Lower lobe of right lung (tissue), 2 donors: Measurements from ENCODE around the gene ZYG11B. TPM values are rescaled to one million over a fixed set of nuclear protein-coding genes. Genes with fewer than 3 reads are reported as not detected.
"Not testable (repeated sequence)": the region's sequence is repeated elsewhere in the genome, so short reads cannot be mapped to it uniquely, and the experiment has no call there.

Experiments
- ATAC-seq, 2 donors: fragments of 200-7000 bp; cut with Tn5 transposase; one replicate each; pipeline ENCODE4 v1.9.1; 2020 to 2022; ENCODE audit warnings: mild to moderate bottlenecking in 2 of 2, moderate library complexity in 2 of 2
- DNase-seq: peaks from one replicate; pipeline ENCODE4 v3.0.0-alpha.2; 2020
- H3K27ac ChIP-seq: fragments of 200-600 bp; one replicate; pipeline ENCODE4 v1.8.0; 2022
- H3K27me3 ChIP-seq: fragments of 200-600 bp; one replicate; pipeline ENCODE4 v1.8.0; 2022; ENCODE audit warnings: low read depth
- H3K36me3 ChIP-seq: fragments of 200-600 bp; one replicate; pipeline ENCODE4 v1.8.0; 2022; ENCODE audit warnings: mild to moderate bottlenecking
- H3K4me1 ChIP-seq: fragments of 200-600 bp; one replicate; pipeline ENCODE4 v1.8.0; 2022
- H3K4me3 ChIP-seq: fragments of 200-600 bp; one replicate; pipeline ENCODE4 v1.8.0; 2022; ENCODE audit warnings: mild to moderate bottlenecking
- H3K9me3 ChIP-seq: fragments of 200-600 bp; one replicate; pipeline ENCODE4 v1.8.0; 2022
- intact Hi-C: fragments of 100-400 bp; cut with DNase I; formaldehyde crosslinking; loops from one replicate; pipeline ENCODE4 v1.11.0; 2022
- total RNA-seq: library from RNA; stranded (reverse); fragmentation: NEBNext Ultra II Directional; extraction: Animal tissue kit (Norgen Biotek cat#: 25700); gene quantifications from one replicate; pipeline ENCODE4 v1.2.1, GENCODE V29; 2021
- TF ChIP-seq, protein P1 (sequence below): fragments of 200-600 bp; IDR thresholded peaks from one replicate; pipeline ENCODE4 v1.8.0; 2022; ENCODE audit warnings: antibody characterized with exemption, mild to moderate bottlenecking
- donor health status: DM: no; HTN: yes; CAD: no; lungs with severe emphysema.

The ZYG11B gene
- total RNA-seq, 1 donor from 2014 or later = 30.6 TPM

GRCh38 chr1:52769346-52770033 is 43.2 kb downstream of the ZYG11B start:
- no peak overlapping the region for H3K4me3 ChIP-seq
- H3K36me3 ChIP-seq = peaks cover 22% of the 10 kb centered on the region
- no peak overlapping the region for H3K27ac ChIP-seq
- no peaks in the 10 kb centered on the region for H3K27me3 ChIP-seq
- intact Hi-C loops = no loop called here
- DNase-seq = no peak
- TF ChIP-seq, protein P1, sequence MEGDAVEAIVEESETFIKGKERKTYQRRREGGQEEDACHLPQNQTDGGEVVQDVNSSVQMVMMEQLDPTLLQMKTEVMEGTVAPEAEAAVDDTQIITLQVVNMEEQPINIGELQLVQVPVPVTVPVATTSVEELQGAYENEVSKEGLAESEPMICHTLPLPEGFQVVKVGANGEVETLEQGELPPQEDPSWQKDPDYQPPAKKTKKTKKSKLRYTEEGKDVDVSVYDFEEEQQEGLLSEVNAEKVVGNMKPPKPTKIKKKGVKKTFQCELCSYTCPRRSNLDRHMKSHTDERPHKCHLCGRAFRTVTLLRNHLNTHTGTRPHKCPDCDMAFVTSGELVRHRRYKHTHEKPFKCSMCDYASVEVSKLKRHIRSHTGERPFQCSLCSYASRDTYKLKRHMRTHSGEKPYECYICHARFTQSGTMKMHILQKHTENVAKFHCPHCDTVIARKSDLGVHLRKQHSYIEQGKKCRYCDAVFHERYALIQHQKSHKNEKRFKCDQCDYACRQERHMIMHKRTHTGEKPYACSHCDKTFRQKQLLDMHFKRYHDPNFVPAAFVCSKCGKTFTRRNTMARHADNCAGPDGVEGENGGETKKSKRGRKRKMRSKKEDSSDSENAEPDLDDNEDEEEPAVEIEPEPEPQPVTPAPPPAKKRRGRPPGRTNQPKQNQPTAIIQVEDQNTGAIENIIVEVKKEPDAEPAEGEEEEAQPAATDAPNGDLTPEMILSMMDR = no peak
- ATAC-seq = no peak
- H3K9me3 ChIP-seq = no peaks in the 10 kb centered on the region
- H3K4me1 ChIP-seq = no peaks in the 10 kb centered on the region

DNA sequence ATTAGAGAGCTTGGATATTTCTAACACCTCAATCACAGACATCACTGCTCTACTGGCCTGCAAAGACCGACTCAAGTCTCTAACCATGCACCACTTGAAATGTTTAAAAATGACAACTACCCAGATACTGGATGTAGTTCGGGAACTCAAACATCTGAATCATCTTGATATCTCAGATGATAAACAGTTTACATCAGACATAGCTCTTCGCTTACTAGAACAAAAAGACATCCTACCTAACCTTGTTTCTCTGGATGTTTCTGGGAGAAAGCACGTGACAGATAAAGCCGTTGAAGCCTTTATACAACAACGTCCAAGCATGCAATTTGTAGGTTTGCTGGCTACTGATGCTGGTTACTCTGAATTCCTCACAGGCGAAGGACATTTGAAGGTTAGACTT is 45.1 kb downstream of the ZYG11B start:
- H3K4me1 ChIP-seq = no peaks in the 10 kb centered on the region
- H3K4me3 ChIP-seq = no peak overlapping the region
- no peaks in the 10 kb centered on the region for H3K9me3 ChIP-seq
- H3K27ac ChIP-seq = no peak overlapping the region
- TF ChIP-seq, protein P1 = no peak
- no peaks in the 10 kb centered on the region for H3K27me3 ChIP-seq
- intact Hi-C loops = no loop called here
- DNase-seq = no peak
- ATAC-seq = no peak
- H3K36me3 ChIP-seq = peaks cover 30% of the 10 kb centered on the region

DNA sequence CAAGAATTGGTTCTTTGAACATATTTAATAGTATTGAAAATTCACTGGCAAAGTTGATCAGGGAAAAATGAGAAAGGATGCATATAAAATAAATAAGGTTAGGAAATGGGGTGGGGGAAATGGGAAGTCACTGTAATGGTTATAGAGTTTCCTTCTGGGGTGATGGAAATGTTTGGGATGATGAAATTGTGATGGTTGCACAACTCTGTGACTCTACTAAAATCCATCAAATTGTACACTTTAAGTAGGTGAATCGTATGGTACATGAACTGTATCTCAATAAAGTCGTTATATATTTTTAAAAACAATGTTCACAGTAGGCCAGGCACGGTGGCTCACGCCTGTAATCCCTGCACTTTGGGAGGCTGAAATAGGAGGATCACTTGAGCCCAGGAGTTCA is 59.9 kb downstream of the ZYG11B start:
- Histone ChIP-seq H3K4me3 (no peak overlapping the region), H3K27me3 (no peaks in the 10 kb centered on the region), H3K9me3 (no peaks in the 10 kb centered on the region), H3K27ac (no peak overlapping the region), H3K36me3 (peaks cover 90% of the 10 kb centered on the region), H3K4me1 (no peaks in the 10 kb centered on the region)
- DNase-seq = no peak
- intact Hi-C loops = no loop called here
- TF ChIP-seq, protein P1 = no peak
- no peak for ATAC-seq

DNA sequence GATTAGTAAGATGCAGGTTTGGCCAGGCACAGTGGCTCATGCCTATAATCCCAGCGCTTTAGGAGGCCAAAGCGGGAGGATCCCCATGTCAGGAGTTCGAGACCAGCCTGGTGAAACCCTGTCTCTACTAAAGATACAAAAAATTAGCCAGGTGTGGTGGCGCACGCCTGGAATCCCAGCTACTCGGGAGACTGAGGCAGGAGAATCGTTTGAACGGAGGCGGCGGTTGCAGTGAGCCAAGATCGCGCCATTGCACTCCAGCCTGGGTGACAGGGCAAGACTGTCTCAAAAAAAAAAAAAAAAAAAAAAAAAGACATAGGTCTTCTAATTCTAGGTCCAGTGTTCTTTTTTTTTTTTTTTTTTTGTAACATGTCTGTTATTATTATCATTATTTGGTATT is 64.2 kb downstream of the ZYG11B start:
- ATAC-seq, intact Hi-C loops, H3K27ac ChIP-seq, DNase-seq, H3K27me3 ChIP-seq, H3K9me3 ChIP-seq, H3K4me1 ChIP-seq, H3K4me3 ChIP-seq: not testable (repeated sequence)
- H3K36me3 ChIP-seq = peaks cover 77% of the 10 kb centered on the region

DNA sequence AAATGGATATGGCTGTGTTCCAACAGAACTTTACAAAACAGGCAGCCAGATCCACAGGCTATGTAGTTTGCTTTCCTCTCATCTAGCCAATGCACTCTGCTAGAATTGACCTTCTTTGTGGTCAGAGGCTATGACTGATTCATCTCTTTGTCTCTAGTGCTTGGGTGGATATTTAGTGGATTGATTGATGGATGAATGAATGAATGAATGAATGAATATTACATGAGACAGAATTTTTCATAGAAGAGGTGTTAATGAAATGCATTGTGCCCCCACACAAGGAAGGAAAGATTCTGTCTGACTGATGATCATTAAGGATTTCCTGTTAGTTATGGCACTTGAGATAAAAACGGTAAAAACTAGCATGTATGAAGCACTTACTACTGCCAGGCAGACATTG is 65.8 kb downstream of the ZYG11B start:
- Histone ChIP-seq H3K27ac (no peak overlapping the region), H3K4me3 (no peak overlapping the region), H3K4me1 (no peaks in the 10 kb centered on the region), H3K9me3 (no peaks in the 10 kb centered on the region), H3K36me3 (peaks cover 70% of the 10 kb centered on the region), H3K27me3 (no peaks in the 10 kb centered on the region)
- intact Hi-C loops = no loop called here
- TF ChIP-seq, protein P1 = no peak
- ATAC-seq (no peak), DNase-seq (no peak)

GRCh38 chr1:52793717-52794116 is 67.5 kb downstream of the ZYG11B start:
- H3K4me3 ChIP-seq, H3K27me3 ChIP-seq, H3K4me1 ChIP-seq, DNase-seq, intact Hi-C loops, H3K9me3 ChIP-seq, ATAC-seq, H3K27ac ChIP-seq: not testable (repeated sequence)
- H3K36me3 ChIP-seq = peaks cover 68% of the 10 kb centered on the region
